Measurements from ENCODE around the gene RASL11B. TPM values are rescaled to one million over a fixed set of nuclear protein-coding genes. Genes with fewer than 3 reads are reported as not detected.

The RASL11B gene
- total RNA-seq, 1 experiment from 2014 or later, result 30.0 TPM

- Histone ChIP-seq H3K23me2 (ENCODE audit: insufficient read length, low read depth, low read length, poor library complexity, severe bottlenecking) (no peaks in the 10 kb centered on the region), H3K27me3 (ENCODE audit: insufficient read depth, low read length) (no peaks in the 10 kb centered on the region), H3K4ac (ENCODE audit: low read depth, low read length) (no peak overlapping the region), H2BK20ac (ENCODE audit: low read depth, low read length, poor library complexity, severe bottlenecking) (no peak overlapping the region), H3K79me1 (ENCODE audit: insufficient read depth, low read depth, low read length, poor library complexity, severe bottlenecking) (no peaks in the 10 kb centered on the region), H3K9me3 (ENCODE audit: control insufficient read depth, low read depth, low read length) (no peaks in the 10 kb centered on the region), H3T11ph (ENCODE audit: low read length) (no peak overlapping the region), H2AK5ac (ENCODE audit: insufficient read length, low read length) (no peak overlapping the region), H2BK12ac (ENCODE audit: insufficient read length, low read depth, low read length) (no peak overlapping the region), H3K9ac (ENCODE audit: extremely low read depth, insufficient read length, low read length) (no peak overlapping the region), H2BK15ac (ENCODE audit: low read depth, low read length) (no peak overlapping the region), H3K4me2 (ENCODE audit: insufficient read depth, insufficient read length, low read length) (no peak overlapping the region), H4K91ac (ENCODE audit: insufficient read length, low read depth, low read length) (no peak overlapping the region), H3K79me2 (ENCODE audit: insufficient read depth, low read length) (no peaks in the 10 kb centered on the region), H2AFZ (ENCODE audit: low read length) (no peak overlapping the region), H2BK5ac (ENCODE audit: insufficient read length, low read length) (no peak overlapping the region), H3K4me1 (ENCODE audit: insufficient read depth, low read length) (no peaks in the 10 kb centered on the region; the same call in 1 of the 2 replicates), H3K23ac (ENCODE audit: insufficient read length, low read depth, low read length) (no peak overlapping the region), H3K18ac (ENCODE audit: insufficient read length, low read depth, low read length) (no peak overlapping the region), H4K8ac (replicated peaks; ENCODE audit: insufficient read length, low read depth, low read length) (no peak overlapping the region), H3K14ac (ENCODE audit: insufficient read depth, low read length) (no peak overlapping the region), H4K20me1 (ENCODE audit: control insufficient read depth, insufficient read depth, insufficient read length) (no peaks in the 10 kb centered on the region), H3K27ac (ENCODE audit: insufficient read length, low read depth, low read length) (no peak overlapping the region), H2BK120ac (ENCODE audit: low read depth, low read length, poor library complexity, severe bottlenecking) (no peak overlapping the region), H3K56ac (ENCODE audit: insufficient read length, low read depth, low read length) (no peak overlapping the region), H4K5ac (ENCODE audit: insufficient read length, low read depth, low read length) (no peak overlapping the region)
- no peak for TF ChIP-seq CTCF (conservative IDR thresholded peaks at IDR 0.05)
- no peak overlapping the region for H3K27ac Mint-ChIP-seq
- H3K27me3 Mint-ChIP-seq (ENCODE audit: low read depth), result no peaks in the 10 kb centered on the region; the same call in 1 of the 2 replicates
- peaks cover 2 to 9% of the 10 kb centered on the region in 2 experiments; a peak in 3 of 5 replicates for H3K9me3 Mint-ChIP-seq
- WGBS (ENCODE audit: extremely low coverage, insufficient read length, low lambda C conversion rate), result no CpG with 5 or more reads among the region's 2 CpGs
- no peak overlapping the region for H3K4me3 Mint-ChIP-seq
- peaks cover 7 to 12% of the 10 kb centered on the region in 2 experiments for H3K4me1 Mint-ChIP-seq
- no peak for DNase-seq
- peaks cover 0 to 4% (median 0%) of the 10 kb centered on the region in 3 experiments; a peak in 3 of 7 replicates for H3K36me3 Mint-ChIP-seq (ENCODE audit: insufficient read depth in 1 of 3, low read depth in 3 of 3)
Measured at GRCh38 chr4:52822583-52822971, 39.5 kb upstream of the RASL11B start.

Measured in H9 (cell line).